ENCODE results near the gene KRT79.

GRCh38 chr12:52827499-52828090 is 6.5 kb downstream of the KRT79 start:
- TF ChIP-seq CTCF (IDR thresholded peaks at IDR 0.05): no peak
- TF ChIP-seq POLR2A (IDR thresholded peaks at IDR 0.05): no peak

Measured in testis (tissue), 2 donors.